Loucy (cell line): ENCODE results near the gene RSPH10B2.
"Not testable (repeated sequence)": the region's sequence is repeated elsewhere in the genome, so short reads cannot be mapped to it uniquely, and the experiment has no call there.

Experiments
- H2AFZ ChIP-seq: fragments of 200-600 bp; sonication (generic); 2 replicates; pipeline ENCODE4 v1.6.0; 2016; ENCODE audit warnings: antibody characterized with exemption, mild to moderate bottlenecking, low read length, moderate library complexity
- H3F3A ChIP-seq: fragments of 200-600 bp; 2 replicates; pipeline ENCODE4 v1.6.0; 2016; ENCODE audit warnings: antibody characterized with exemption, low read depth, mild to moderate bottlenecking
- H3K27me3 ChIP-seq: fragments of 200-600 bp; sonication (generic); 2 replicates; pipeline ENCODE4 v1.6.1; 2014; ENCODE audit warnings: low read length, mild to moderate bottlenecking; ENCODE audit not compliant: insufficient read depth, poor library complexity, severe bottlenecking
- H3K36me3 ChIP-seq: fragments of 200-600 bp; sonication (generic); 2 replicates; pipeline ENCODE4 v1.6.1; 2016; ENCODE audit warnings: low read length; ENCODE audit not compliant: insufficient read depth
- H3K4me1 ChIP-seq: fragments of 200-600 bp; sonication (generic); 2 replicates; pipeline ENCODE4 v1.5.1; 2014; ENCODE audit warnings: low read length, mild to moderate bottlenecking; ENCODE audit not compliant: insufficient read depth, poor library complexity, severe bottlenecking
- H3K4me2 ChIP-seq: fragments of 200-600 bp; sonication (generic); 2 replicates; pipeline ENCODE4 v1.6.0; 2014; ENCODE audit warnings: antibody characterized with exemption, low read length, low read depth, mild to moderate bottlenecking; ENCODE audit not compliant: poor library complexity, severe bottlenecking
- H3K4me3 ChIP-seq: fragments of 200-600 bp; sonication (generic); 2 replicates; pipeline ENCODE4 v1.5.1; 2014; ENCODE audit warnings: low read length, mild to moderate bottlenecking, mixed read lengths; ENCODE audit not compliant: poor library complexity, severe bottlenecking
- H3K79me2 ChIP-seq: fragments of 200-600 bp; sonication (generic); 2 replicates; pipeline ENCODE4 v1.6.1; 2014; ENCODE audit warnings: low read length; ENCODE audit not compliant: insufficient read depth
- H3K9ac ChIP-seq: fragments of 200-600 bp; sonication (generic); 2 replicates; pipeline ENCODE4 v1.6.0; 2014; ENCODE audit warnings: mild to moderate bottlenecking, low read depth, low read length, moderate library complexity; ENCODE audit not compliant: poor library complexity, severe bottlenecking
- H3K9me2 ChIP-seq: fragments of 200-600 bp; sonication (generic); replicated peaks from 2 replicates; pipeline ENCODE4 v1.6.1; 2016; ENCODE audit warnings: low read depth, low read length, mixed read lengths
- H3K9me3 ChIP-seq: fragments of 200-600 bp; sonication (generic); 2 replicates; pipeline ENCODE4 v1.6.1; 2014; ENCODE audit warnings: mild to moderate bottlenecking, antibody characterized with exemption, low read length, low read depth; ENCODE audit not compliant: insufficient read depth
- H4K20me1 ChIP-seq: fragments of 200-600 bp; sonication (generic); 2 replicates; pipeline ENCODE4 v1.6.0; 2014; ENCODE audit warnings: antibody characterized with exemption, low read length, mild to moderate bottlenecking; ENCODE audit not compliant: insufficient read depth, poor library complexity, severe bottlenecking
- EZH2phosphoT487 ChIP-seq: fragments of 200-600 bp; IDR thresholded peaks from 2 replicates; pipeline ENCODE4 v1.6.1; 2018; ENCODE audit warnings: antibody characterized with exemption, mild to moderate bottlenecking, moderate library complexity, borderline replicate concordance
- TF ChIP-seq, protein P1 (sequence below): fragments of 200-600 bp; sonication (generic); conservative IDR thresholded peaks from 2 replicates; pipeline ENCODE4 v1.5.1; 2014; ENCODE audit warnings: mild to moderate bottlenecking, antibody characterized with exemption, low read length

Gene RSPH10B2

DNA sequence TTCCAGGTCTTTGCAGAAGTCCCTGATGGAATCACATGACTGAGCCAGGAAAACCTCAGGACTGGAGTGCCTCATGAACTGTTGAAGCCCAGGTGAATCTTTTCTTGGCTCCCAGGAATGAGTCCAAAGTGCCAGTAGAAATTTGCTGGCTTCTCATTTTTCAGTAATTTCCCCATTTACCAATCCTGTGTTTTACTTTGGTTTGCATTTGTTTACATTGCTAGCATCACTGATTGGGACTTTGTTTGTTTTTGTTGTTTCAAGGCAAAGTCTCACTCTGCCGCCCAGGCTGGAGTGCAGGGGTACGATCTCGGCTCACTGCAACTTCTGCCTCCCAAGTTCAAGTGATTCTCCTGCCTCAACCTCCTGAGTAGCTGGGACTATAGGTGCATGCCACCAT lies 45.6 kb upstream of the RSPH10B2 start:
- Histone ChIP-seq H3K4me1 (peaks cover 30% of the 10 kb centered on the region), H3K4me3 (no peak overlapping the region), H2AFZ (no peak overlapping the region), H3K27me3 (no peaks in the 10 kb centered on the region), H3K79me2 (peaks cover 35% of the 10 kb centered on the region), H3K9ac (no peak overlapping the region), H3K36me3 (peaks cover 6% of the 10 kb centered on the region; the same call in 1 of the 2 replicates), H3K9me2 (no peaks in the 10 kb centered on the region), H4K20me1 (peaks cover 30% of the 10 kb centered on the region), H3F3A (no peaks in the 10 kb centered on the region), H3K4me2 (peak overlapping the region; percentile 86), H3K9me3 (no peaks in the 10 kb centered on the region)
- TF ChIP-seq, protein P1, sequence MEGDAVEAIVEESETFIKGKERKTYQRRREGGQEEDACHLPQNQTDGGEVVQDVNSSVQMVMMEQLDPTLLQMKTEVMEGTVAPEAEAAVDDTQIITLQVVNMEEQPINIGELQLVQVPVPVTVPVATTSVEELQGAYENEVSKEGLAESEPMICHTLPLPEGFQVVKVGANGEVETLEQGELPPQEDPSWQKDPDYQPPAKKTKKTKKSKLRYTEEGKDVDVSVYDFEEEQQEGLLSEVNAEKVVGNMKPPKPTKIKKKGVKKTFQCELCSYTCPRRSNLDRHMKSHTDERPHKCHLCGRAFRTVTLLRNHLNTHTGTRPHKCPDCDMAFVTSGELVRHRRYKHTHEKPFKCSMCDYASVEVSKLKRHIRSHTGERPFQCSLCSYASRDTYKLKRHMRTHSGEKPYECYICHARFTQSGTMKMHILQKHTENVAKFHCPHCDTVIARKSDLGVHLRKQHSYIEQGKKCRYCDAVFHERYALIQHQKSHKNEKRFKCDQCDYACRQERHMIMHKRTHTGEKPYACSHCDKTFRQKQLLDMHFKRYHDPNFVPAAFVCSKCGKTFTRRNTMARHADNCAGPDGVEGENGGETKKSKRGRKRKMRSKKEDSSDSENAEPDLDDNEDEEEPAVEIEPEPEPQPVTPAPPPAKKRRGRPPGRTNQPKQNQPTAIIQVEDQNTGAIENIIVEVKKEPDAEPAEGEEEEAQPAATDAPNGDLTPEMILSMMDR = no peak
- no peak for TF ChIP-seq EZH2phosphoT487

- Histone ChIP-seq H3K9ac (no peak overlapping the region), H3K4me2 (peak overlapping the region; percentile 19), H3K36me3 (no peaks in the 10 kb centered on the region), H3K79me2 (peaks cover 20% of the 10 kb centered on the region), H2AFZ (no peak overlapping the region), H3F3A (no peaks in the 10 kb centered on the region), H3K4me1 (peaks cover 19% of the 10 kb centered on the region), H4K20me1 (peaks cover 18% of the 10 kb centered on the region), H3K9me3 (no peaks in the 10 kb centered on the region), H3K4me3 (no peak overlapping the region), H3K27me3 (no peaks in the 10 kb centered on the region), H3K9me2 (no peaks in the 10 kb centered on the region)
- TF ChIP-seq, protein P1 = no peak
- no peak for TF ChIP-seq EZH2phosphoT487
Observed at GRCh38 chr7:6709808-6710207, 44.1 kb upstream of the RSPH10B2 start.

- Histone ChIP-seq H3K79me2 (no peaks in the 10 kb centered on the region), H3K9me2 (no peaks in the 10 kb centered on the region), H3K9ac (no peak overlapping the region), H3K36me3 (no peaks in the 10 kb centered on the region), H2AFZ (no peak overlapping the region), H3K4me1 (no peaks in the 10 kb centered on the region), H3F3A (no peaks in the 10 kb centered on the region), H3K27me3 (no peaks in the 10 kb centered on the region), H4K20me1 (no peaks in the 10 kb centered on the region), H3K4me3 (no peak overlapping the region), H3K4me2 (no peak overlapping the region), H3K9me3 (no peaks in the 10 kb centered on the region)
- TF ChIP-seq, protein P1 = no peak
- TF ChIP-seq EZH2phosphoT487 = no peak
Observed at GRCh38 chr7:6714360-6714759, 39.5 kb upstream of the RSPH10B2 start.

DNA sequence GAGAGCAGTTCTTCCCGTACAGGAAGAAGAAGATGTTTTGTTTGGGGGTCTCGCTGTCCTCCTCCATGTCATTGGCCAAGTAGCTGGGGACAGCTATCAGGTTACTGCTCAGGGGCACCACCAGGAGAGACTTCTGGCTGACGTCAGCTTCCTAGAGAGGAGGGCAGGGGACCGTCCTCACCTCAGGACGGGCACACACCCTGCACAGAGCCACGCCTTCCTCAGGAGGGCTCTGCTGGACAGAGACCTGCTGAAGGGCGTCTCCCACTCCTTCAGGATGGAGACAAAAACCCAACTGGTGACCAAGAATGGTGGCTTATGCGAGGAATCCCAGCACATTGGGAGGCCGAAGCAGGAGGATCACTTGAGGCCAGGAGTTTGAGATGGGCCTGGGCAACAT lies 38.0 kb upstream of the RSPH10B2 start:
- not testable (repeated sequence) for H3K36me3 ChIP-seq, H3F3A ChIP-seq, H3K9ac ChIP-seq, H4K20me1 ChIP-seq, H3K9me2 ChIP-seq, H3K79me2 ChIP-seq, H2AFZ ChIP-seq, H3K9me3 ChIP-seq, H3K4me3 ChIP-seq, H3K4me1 ChIP-seq, H3K27me3 ChIP-seq, H3K4me2 ChIP-seq
